ENCODE results near the gene ARHGAP24.

ARHGAP24 gene

DNA sequence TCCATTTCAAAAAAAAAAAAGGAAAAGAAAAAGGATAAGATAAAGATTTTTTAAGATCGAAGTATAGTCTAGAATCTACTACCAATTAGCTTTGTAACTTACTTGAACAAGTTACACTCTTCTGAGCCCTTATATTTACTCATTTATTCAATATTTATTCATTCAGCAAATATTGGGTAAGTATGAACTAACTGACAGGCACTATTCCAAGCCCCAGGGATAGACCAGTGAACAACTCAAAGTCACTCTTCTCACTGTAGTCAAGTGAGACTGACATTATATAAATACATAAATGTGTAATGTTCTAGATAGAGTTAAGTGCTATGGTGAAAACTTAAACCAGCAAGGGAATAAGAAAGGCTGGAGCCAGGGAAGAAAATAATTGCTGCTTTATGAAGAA lies 131.6 kb downstream of the ARHGAP24 start:
- H3K27ac ChIP-seq, result no peak overlapping the region
- no peak for TF ChIP-seq ZFX (IDR thresholded peaks at IDR 0.05)
- TF ChIP-seq, protein P1, sequence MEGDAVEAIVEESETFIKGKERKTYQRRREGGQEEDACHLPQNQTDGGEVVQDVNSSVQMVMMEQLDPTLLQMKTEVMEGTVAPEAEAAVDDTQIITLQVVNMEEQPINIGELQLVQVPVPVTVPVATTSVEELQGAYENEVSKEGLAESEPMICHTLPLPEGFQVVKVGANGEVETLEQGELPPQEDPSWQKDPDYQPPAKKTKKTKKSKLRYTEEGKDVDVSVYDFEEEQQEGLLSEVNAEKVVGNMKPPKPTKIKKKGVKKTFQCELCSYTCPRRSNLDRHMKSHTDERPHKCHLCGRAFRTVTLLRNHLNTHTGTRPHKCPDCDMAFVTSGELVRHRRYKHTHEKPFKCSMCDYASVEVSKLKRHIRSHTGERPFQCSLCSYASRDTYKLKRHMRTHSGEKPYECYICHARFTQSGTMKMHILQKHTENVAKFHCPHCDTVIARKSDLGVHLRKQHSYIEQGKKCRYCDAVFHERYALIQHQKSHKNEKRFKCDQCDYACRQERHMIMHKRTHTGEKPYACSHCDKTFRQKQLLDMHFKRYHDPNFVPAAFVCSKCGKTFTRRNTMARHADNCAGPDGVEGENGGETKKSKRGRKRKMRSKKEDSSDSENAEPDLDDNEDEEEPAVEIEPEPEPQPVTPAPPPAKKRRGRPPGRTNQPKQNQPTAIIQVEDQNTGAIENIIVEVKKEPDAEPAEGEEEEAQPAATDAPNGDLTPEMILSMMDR (conservative IDR thresholded peaks at IDR 0.05), result no peak

DNA sequence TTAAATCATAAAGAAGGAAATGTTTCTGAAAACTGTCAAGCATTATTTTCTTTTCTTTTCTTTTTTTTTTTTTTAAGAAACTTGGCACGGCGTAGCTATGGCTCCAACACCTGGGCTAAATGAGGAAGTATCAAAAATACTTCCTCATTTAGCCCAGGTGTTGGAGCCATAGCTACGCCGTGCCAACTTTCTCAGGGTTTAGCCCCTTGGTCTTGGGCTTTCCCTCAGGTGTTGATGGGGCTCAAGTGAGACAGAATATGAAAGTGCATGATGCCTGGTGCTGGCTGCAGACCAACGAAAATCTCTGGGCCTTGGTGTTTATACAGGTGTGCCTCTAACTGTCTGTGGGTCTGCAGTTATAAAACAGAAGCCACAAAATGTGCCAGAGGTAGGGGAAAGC lies 132.7 kb downstream of the ARHGAP24 start:
- H3K27ac ChIP-seq, result no peak overlapping the region
- TF ChIP-seq ZFX (IDR thresholded peaks at IDR 0.05), result no peak

GRCh38 chr4:85610450-85610849 lies 135.5 kb downstream of the ARHGAP24 start:
- no peak for TF ChIP-seq ZFX (IDR thresholded peaks at IDR 0.05)
- TF ChIP-seq, protein P1 (conservative IDR thresholded peaks at IDR 0.05), result no peak
- no peak overlapping the region for H3K27ac ChIP-seq

DNA sequence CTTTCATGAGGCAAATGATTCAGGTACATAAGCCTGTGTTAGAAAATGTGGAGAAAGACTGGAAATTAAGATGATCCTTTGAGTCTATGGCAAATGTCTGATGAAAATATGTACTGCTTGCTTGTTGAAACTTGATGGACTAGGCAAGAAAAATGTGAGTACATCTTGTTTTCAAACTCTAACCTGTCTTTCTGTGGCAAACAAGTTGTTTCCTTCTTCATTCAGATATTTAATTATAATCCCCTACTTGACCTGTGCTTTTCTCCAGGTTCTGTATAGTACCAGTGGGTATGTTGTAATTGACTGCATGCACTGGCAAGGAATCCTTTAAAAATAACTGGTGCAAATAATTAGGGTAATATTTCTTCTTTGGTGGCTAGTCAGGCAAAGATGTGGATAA lies 136.7 kb downstream of the ARHGAP24 start:
- H3K27ac ChIP-seq, result no peak overlapping the region
- TF ChIP-seq, protein P1 (conservative IDR thresholded peaks at IDR 0.05), result no peak

DNA sequence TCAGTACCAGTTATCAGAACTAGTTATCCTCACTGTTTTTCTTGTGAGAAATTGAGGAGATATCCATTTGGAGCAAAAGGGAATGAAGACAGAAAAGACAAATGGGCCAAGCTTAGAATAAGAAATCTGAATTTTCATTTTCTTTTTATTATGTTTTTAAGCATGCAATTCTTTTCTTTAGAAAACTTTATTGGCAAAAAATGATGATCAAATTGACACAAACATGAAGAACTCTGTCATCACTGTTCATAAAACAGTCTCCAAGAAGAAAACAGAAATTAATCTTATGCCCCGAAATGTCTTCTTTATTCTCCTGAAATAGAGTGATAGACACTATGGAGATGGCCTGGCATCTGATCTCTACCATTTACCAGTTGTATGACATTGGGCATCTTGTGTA lies 139.0 kb downstream of the ARHGAP24 start:
- H3K27ac ChIP-seq, result no peak overlapping the region
- TF ChIP-seq, protein P1 (conservative IDR thresholded peaks at IDR 0.05), result no peak
- TF ChIP-seq ZFX (IDR thresholded peaks at IDR 0.05), result no peak

GRCh38 chr4:85615952-85616351 lies 141.0 kb downstream of the ARHGAP24 start:
- no peak overlapping the region for H3K27ac ChIP-seq
- no peak for TF ChIP-seq ZFX (IDR thresholded peaks at IDR 0.05)
- TF ChIP-seq, protein P1 (conservative IDR thresholded peaks at IDR 0.05), result no peak

- TF ChIP-seq, protein P1 (conservative IDR thresholded peaks at IDR 0.05), result no peak
- no peak for TF ChIP-seq ZFX (IDR thresholded peaks at IDR 0.05)
- H3K27ac ChIP-seq, result no peak overlapping the region
These were observed 142.3 kb downstream of the ARHGAP24 start for GRCh38 chr4:85617202-85617601.

DNA sequence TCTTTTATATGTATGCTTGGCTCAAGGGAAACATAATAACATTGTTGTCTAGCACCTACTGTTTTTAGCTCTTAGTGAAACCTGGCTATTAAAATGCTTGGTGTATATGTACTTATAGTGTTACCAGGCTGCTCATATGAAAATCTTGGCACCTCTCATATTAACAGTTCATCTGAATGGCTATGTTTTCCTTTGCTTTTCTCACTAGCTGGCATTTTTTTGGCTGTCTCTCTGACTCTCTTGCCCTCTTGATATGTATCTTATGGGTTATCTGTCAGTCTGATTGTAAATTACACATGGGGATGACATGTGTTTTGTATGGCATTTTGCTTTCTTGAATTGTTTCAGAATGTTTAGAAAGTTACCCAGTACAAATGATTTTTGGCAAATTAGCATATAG lies 158.0 kb downstream of the ARHGAP24 start:
- TF ChIP-seq ZFX (IDR thresholded peaks at IDR 0.05), result no peak
- TF ChIP-seq, protein P1 (conservative IDR thresholded peaks at IDR 0.05), result no peak
- H3K27ac ChIP-seq, result no peak overlapping the region
